Measurements from ENCODE around the gene COL19A1. TPM values are rescaled to one million over a fixed set of nuclear protein-coding genes. Genes with fewer than 3 reads are reported as not detected.

COL19A1 gene
- total RNA-seq, 2 donors from 2014 or later: 1.1 TPM; not detected in 1

DNA sequence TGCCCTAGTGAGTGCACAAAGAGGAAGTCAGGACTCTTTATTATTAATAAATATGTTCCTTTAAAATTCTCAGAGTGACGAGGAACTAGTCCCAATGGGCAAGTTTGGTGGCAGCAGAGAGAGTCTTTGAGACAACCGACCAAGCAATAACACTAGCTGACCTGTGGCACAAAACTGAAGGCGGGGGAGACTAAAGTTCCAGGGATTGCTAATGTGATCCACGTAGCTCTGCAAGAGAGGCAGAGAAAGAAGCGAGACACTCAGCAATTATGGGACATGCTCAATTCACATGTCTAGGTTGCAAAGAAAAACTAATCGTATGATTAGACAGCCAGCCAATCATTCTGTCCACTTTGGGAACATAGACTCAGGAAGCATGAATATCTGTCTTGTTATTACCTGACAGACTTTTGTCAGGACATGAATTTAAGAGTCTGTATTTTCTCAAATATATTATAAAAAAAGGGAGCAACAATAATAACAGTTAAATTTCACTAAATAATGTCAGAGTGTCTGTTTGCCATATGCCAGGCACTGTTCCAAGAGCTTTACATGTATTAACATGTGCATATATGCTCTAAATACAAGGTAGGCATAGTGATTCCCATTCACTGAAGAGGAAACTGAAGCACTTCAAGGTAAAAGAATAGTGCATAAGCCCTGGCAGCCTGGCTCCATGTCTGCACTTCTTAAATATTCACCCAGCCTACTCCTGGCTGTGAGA lies 355.5 kb downstream of the COL19A1 start:
- no peak for DNase-seq
- intact Hi-C loops (cut with DNase I, micrococcal nuclease): loop anchor here in 1 of 2 donors (5.0 kb wide), 1 partner anchor 150 kb away; no protein-coding TSS in a partner anchor
- ATAC-seq: peak; percentile 64

- ATAC-seq: peak; percentile 29
- DNase-seq: no peak
- intact Hi-C loops (cut with DNase I, micrococcal nuclease): loop anchor here in 1 of 2 donors (5.0 kb wide), 1 partner anchor 150 kb away; no protein-coding TSS in a partner anchor
Observed at GRCh38 chr6:70222439-70222749, 356.0 kb downstream of the COL19A1 start.

DNA sequence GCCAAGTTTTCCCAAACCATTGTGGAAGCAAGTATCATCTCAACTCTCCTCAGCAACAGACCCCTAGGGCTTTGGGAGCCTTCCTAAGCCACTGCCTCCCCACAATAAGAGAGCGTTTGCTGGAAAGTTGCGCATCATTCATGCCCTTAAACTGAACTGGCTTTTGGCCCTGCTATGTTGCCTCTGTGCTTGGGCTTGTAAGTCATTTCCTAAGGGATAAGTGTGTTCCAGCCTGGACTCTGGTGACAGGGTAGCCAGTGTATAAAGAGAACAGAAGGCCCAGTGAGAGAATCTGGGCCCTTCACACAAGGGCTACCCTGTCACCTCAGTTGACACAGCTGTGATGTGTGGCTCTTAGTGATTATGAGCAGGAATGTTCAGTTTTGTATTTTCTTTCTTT lies 358.7 kb downstream of the COL19A1 start:
- no peak for DNase-seq
- ATAC-seq: no peak
- intact Hi-C loops (cut with DNase I, micrococcal nuclease): no loop called here

DNA sequence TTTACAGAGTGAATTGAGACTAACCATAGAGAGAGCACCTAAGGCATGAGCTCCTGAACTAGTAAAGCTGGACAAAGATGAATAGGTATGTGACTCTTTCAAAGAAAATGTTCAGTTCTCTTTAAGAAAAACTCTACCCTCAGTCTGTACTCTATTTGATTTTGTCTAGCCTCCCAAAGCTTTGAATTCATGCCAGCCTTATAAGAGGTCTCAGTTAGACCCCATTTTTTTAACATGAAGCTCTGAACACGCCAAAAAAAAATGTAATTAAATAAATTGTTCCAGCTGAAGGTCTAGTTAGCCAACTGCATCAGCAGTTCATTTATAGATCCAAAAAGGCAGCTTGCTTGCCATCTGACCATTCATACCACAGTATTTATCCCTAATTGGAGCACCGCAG lies 365.0 kb downstream of the COL19A1 start:
- DNase-seq (no peak), ATAC-seq (no peak)
- intact Hi-C loops (cut with DNase I, micrococcal nuclease): no loop called here

DNA sequence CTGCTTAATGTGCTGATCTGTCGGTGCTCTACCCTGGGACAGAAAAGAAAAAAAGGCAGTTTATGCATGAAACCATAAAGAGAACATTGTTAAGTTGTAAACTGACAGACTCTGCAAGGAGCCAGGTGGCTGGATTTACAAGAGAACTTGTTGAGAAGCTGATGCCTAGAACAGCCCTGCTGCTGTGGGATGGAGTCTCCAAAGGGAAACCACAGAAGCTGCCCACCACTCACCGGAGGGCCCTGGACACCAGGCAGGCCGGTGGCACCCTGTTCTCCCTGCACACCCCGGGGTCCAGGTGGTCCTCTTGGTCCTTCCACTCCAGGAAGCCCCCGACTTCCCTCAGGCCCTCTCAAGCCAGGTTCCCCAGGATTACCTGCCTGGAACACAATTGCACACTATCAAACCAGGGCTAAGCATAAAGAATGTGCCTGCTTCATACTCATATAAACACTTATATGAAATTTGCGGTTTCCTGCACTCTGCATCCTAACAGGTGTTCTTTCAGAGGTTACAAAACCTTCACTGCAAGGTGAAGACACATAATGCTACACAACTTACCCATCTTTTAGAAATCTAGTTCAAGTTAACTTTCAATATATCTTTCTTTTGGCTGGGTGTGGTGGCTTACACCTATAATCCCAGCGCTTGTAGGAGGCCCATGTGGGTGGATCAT lies 368.3 kb downstream of the COL19A1 start:
- ATAC-seq (peak; percentile 94), DNase-seq (peak in 1 of 2 donors; percentile 21)
- intact Hi-C loops (cut with DNase I, micrococcal nuclease): no loop called here

- no peak for DNase-seq
- ATAC-seq: no peak
- intact Hi-C loops (cut with DNase I, micrococcal nuclease): no loop called here
Observed at GRCh38 chr6:70236343-70236742, 370.0 kb downstream of the COL19A1 start.

GRCh38 chr6:70241031-70241430 lies 374.7 kb downstream of the COL19A1 start:
- intact Hi-C loops (cut with DNase I, micrococcal nuclease): no loop called here
- peak; percentile 33 to 34 for DNase-seq
- ATAC-seq: peak; percentile 77

DNA sequence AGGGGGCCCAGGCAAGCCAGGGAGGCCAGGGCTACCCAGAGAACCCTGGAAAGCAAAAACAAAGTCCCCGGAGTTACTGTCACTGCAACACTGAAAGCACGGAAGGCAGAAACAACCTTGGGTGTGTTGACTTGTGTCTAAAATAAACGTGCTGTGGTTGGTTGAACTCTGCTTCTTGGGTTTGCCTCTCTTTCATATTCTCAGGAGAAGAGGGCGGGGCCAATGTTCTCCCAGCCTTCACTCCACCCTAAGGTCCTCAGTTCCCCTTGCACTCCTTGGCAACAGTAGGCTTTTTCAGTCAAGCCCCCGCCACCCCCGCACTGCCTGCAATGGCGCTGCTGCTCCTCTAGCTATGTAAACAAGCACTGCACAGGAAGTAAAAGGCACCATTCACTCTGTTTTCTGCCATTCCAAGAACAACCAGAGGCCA lies 375.6 kb downstream of the COL19A1 start:
- peak; percentile 69 to 73 for DNase-seq
- intact Hi-C loops (cut with DNase I, micrococcal nuclease): no loop called here
- ATAC-seq: peak; percentile 95

DNA sequence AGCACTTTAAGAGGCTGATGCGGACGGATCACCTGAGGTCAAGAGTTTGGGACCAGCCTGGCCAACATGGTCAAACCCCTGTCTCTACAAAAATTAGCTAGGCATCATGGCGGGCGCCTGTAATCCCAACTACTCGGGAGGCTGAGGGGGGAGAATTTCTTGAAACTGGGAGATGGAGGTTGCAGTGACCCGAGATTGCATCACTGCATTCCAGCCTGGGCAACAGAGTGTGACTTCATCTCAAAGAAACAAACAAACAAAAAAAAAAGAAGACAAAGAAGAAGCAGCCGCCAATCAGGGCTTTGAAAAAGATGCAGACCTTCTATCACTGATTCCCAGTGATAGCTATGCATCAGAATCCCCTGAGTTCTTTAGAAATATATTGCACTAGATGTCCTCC lies 379.8 kb downstream of the COL19A1 start:
- DNase-seq (no peak), ATAC-seq (no peak)
- intact Hi-C loops (cut with DNase I, micrococcal nuclease): no loop called here

DNA sequence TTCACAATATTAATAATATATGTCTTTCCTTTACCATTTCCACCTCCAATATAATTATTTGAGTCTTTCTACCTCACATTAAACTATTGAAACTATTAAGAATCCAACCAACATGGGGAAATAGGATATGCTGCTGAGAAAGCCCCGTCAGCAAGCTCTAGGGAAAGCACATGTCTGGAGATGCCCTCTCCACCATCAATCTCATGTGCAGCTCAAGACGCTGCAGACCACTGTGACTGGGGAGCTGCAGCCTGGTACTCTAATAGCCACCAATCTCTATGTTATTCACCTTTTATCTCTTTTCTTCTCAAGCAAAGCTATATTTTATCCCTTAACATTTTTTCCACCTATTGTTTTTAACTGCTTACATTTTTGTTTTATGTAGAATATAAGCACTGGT lies 386.2 kb downstream of the COL19A1 start:
- DNase-seq (no peak), ATAC-seq (no peak)
- intact Hi-C loops (cut with DNase I, micrococcal nuclease): no loop called here

DNA sequence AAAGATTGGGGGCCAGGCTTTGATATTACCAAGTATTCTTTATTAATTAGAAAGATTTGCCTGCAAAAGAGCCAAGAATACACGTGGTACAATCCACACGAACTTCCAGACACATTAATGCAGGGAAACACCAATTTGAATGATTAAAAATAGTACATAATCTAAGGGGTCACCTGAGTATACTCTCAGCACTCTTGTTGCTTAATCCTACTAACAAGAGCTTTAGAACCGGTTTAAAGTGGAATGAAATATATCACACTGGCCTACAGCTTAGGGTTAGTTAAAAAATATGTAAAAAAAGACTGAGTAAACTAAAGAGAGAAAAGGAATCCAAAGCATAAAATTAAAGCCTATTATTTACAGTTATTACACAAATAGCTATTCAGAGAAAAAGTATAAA lies 387.6 kb downstream of the COL19A1 start:
- DNase-seq (no peak), ATAC-seq (no peak)
- intact Hi-C loops (cut with DNase I, micrococcal nuclease): no loop called here

- intact Hi-C loops (cut with DNase I, micrococcal nuclease): no loop called here
- ATAC-seq (no peak), DNase-seq (no peak)
Observed at GRCh38 chr6:70254784-70255183, 388.4 kb downstream of the COL19A1 start.

- intact Hi-C loops (cut with DNase I, micrococcal nuclease): no loop called here
- ATAC-seq: no peak
Observed at GRCh38 chr6:70257768-70258273, 391.5 kb downstream of the COL19A1 start.

GRCh38 chr6:70258483-70258882 lies 392.1 kb downstream of the COL19A1 start:
- ATAC-seq: no peak
- intact Hi-C loops (cut with DNase I, micrococcal nuclease): no loop called here
- no peak for DNase-seq

More at GRCh38 chr6:70257768-70258273, 391.5 kb downstream of the COL19A1 start:
- no peak for DNase-seq

Other genes with a start within 250 kb of the COL19A1 start
- 10 to 100 TPM; 56.9 to 85.1 TPM for gene LMBRD1, start 69.5 kb upstream of the COL19A1 start, total RNA-seq

Measured in left colon (tissue), 2 donors.